Hematopoietic multipotent progenitor cell treated with erythropoietin and hydrocortisone succinate and interleukin-3 and kit ligand, for 4 days (in vitro differentiated cells): ENCODE data around the gene RSRP1.
"Not testable (repeated sequence)": the region's sequence is repeated elsewhere in the genome, so short reads cannot be mapped to it uniquely, and the experiment has no call there.

ENCODE experiments used
- DNase-seq: peaks from one replicate; pipeline ENCODE4 v3.0.0-alpha.2; 2015

The RSRP1 gene

GRCh38 chr1:25247024-25247828 lies at the start of gene RSRP1:
Gene RSRP1 (minus strand): TSS chr1:25247454. CDS start chr1:25246963, 491 bp downstream.
- DNase-seq = peak; percentile 100

GRCh38 chr1:25296501-25296900 lies 49.2 kb upstream of the RSRP1 start:
- not testable (repeated sequence) for DNase-seq

GRCh38 chr1:25294889-25295826 lies 47.9 kb upstream of the RSRP1 start:
- DNase-seq = not testable (repeated sequence)

- DNase-seq = not testable (repeated sequence)
Observed at GRCh38 chr1:25293426-25293825, 46.2 kb upstream of the RSRP1 start.

- not testable (repeated sequence) for DNase-seq
Observed at GRCh38 chr1:25290043-25290442, 42.8 kb upstream of the RSRP1 start.

- not testable (repeated sequence) for DNase-seq
Observed at GRCh38 chr1:25288573-25289101, 41.4 kb upstream of the RSRP1 start.

GRCh38 chr1:25287164-25287563 lies 39.9 kb upstream of the RSRP1 start:
- peak; percentile 9 for DNase-seq

- DNase-seq = not testable (repeated sequence)
Observed at GRCh38 chr1:25285862-25286261, 38.6 kb upstream of the RSRP1 start.

- peak; percentile 77 for DNase-seq
Observed at GRCh38 chr1:25279693-25280111, 32.4 kb upstream of the RSRP1 start.

- not testable (repeated sequence) for DNase-seq
Observed at GRCh38 chr1:25278790-25279189, 31.5 kb upstream of the RSRP1 start.

- DNase-seq = not testable (repeated sequence)
Observed at GRCh38 chr1:25278358-25278757, 31.1 kb upstream of the RSRP1 start.

GRCh38 chr1:25277295-25277694 lies 30.0 kb upstream of the RSRP1 start:
- DNase-seq = not testable (repeated sequence)

GRCh38 chr1:25275648-25276047 lies 28.4 kb upstream of the RSRP1 start:
- not testable (repeated sequence) for DNase-seq

GRCh38 chr1:25272238-25272637 lies 25.0 kb upstream of the RSRP1 start, which contains the start of gene RHD:
Gene RHD (plus strand): TSS chr1:25272509. CDS start chr1:25272548, 39 bp downstream.
- not testable (repeated sequence) for DNase-seq

- not testable (repeated sequence) for DNase-seq
Observed at GRCh38 chr1:25268143-25268760, 21.0 kb upstream of the RSRP1 start.

- peak; percentile 79 for DNase-seq
Observed at GRCh38 chr1:25267288-25268142, 20.3 kb upstream of the RSRP1 start.

- peak; percentile 11 for DNase-seq
Observed at GRCh38 chr1:25266554-25267287, 19.5 kb upstream of the RSRP1 start.

GRCh38 chr1:25260336-25260735 lies 13.1 kb upstream of the RSRP1 start:
- DNase-seq = not testable (repeated sequence)

GRCh38 chr1:25259813-25260212 lies 12.6 kb upstream of the RSRP1 start:
- peak; percentile 43 for DNase-seq

- DNase-seq = no peak
Observed at GRCh38 chr1:25257196-25257595, 9.9 kb upstream of the RSRP1 start.

GRCh38 chr1:25256578-25256965 lies 9.3 kb upstream of the RSRP1 start:
- no peak for DNase-seq
